A673 (cell line): Measurements from ENCODE around the gene CNNM3. TPM values are rescaled to one million over a fixed set of nuclear protein-coding genes. Genes with fewer than 3 reads are reported as not detected.

Experiments
- BruUV-seq: library from RNA; stranded (reverse); fragments of 400-500 nt; replicated peaks from 2 replicates; lab custom pipeline; 2021; lab: Mats Ljungman, UMichigan
- CTCF ChIA-PET: fragments of 300-600 bp; sonication (Branson Sonifier 250); formaldehyde crosslinking; loops from one replicate; lab custom pipeline; 2022; ENCODE audit warnings: antibody characterized with exemption; lab: Charles Lee
- POLR2A ChIA-PET: fragments of 300-600 bp; sonication (Branson Sonifier 250); formaldehyde crosslinking; loops from one replicate; lab custom pipeline; 2022; ENCODE audit warnings: antibody characterized with exemption; ENCODE audit not compliant: low non-redundant PET; lab: Charles Lee
- DNase-seq: peaks from one replicate; pipeline ENCODE4 v3.0.0-alpha.2; 2015; ENCODE audit warnings: low spot score
- H3K27ac ChIP-seq: fragments of 200-600 bp; sonication (generic); 2 replicates; pipeline ENCODE4 v1.5.1; 2016; ENCODE audit warnings: mixed run types, low read depth, mild to moderate bottlenecking, mixed read lengths, antibody characterized with exemption, low read length; ENCODE audit not compliant: poor library complexity, severe bottlenecking
- H3K27me3 ChIP-seq: fragments of 200-600 bp; sonication (generic); replicated peaks from 2 replicates; pipeline ENCODE4 v1.6.1; 2017; ENCODE audit warnings: mixed run types, low read depth, mild to moderate bottlenecking, mixed read lengths, antibody characterized with exemption, low read length; ENCODE audit not compliant: insufficient read depth, poor library complexity
- H3K36me3 ChIP-seq: fragments of 200-600 bp; sonication (generic); 2 replicates; pipeline ENCODE4 v1.6.1; 2016; ENCODE audit warnings: mixed run types, mild to moderate bottlenecking, mixed read lengths, antibody characterized with exemption, low read length; ENCODE audit not compliant: insufficient read depth, poor library complexity, severe bottlenecking
- H3K4me1 ChIP-seq: fragments of 200-600 bp; sonication (generic); 2 replicates; pipeline ENCODE4 v1.6.1; 2017; ENCODE audit warnings: mixed run types, mild to moderate bottlenecking, mixed read lengths, antibody characterized with exemption, low read length; ENCODE audit not compliant: insufficient read depth, poor library complexity, severe bottlenecking
- H3K4me3 ChIP-seq: fragments of 200-600 bp; sonication (generic); 2 replicates; pipeline ENCODE4 v1.5.1; 2016; ENCODE audit warnings: low read depth, mixed run types, mild to moderate bottlenecking, mixed read lengths, low read length; ENCODE audit not compliant: poor library complexity, severe bottlenecking
- H3K9me3 ChIP-seq: fragments of 200-600 bp; sonication (generic); 2 replicates; pipeline ENCODE4 v1.6.1; 2016; ENCODE audit warnings: mixed run types, low read depth, mild to moderate bottlenecking, mixed read lengths, antibody characterized with exemption, low read length; ENCODE audit not compliant: poor library complexity, severe bottlenecking
- EZH2 ChIP-seq: fragments of 200-600 bp; sonication (generic); IDR thresholded peaks from 2 replicates; pipeline ENCODE4 v1.6.1; 2017; ENCODE audit warnings: borderline replicate concordance, low read depth, mild to moderate bottlenecking, mixed read lengths, antibody characterized with exemption, low read length; ENCODE audit not compliant: poor library complexity, severe bottlenecking
- intact Hi-C: fragments of 100-400 bp; cut with micrococcal nuclease; formaldehyde crosslinking; loops from one replicate; pipeline ENCODE4 v1.10.0; 2022; ENCODE audit not compliant: unreplicated experiment
- total RNA-seq: library from RNA; stranded (reverse); gene quantifications from 2 replicates; pipeline ENCODE4 v1.2.3, GENCODE V29; 2021
- TF ChIP-seq, protein P1 (sequence below): fragments of 300-800, 200-600 bp; sonication (generic); conservative IDR thresholded peaks from 2 replicates; pipeline ENCODE4 v1.5.1; 2017; ENCODE audit warnings: low read depth, mild to moderate bottlenecking, antibody characterized with exemption, low read length, moderate library complexity, mixed read lengths

CNNM3 gene
- total RNA-seq, 1 experiment from 2014 or later, result 20.9 TPM

DNA sequence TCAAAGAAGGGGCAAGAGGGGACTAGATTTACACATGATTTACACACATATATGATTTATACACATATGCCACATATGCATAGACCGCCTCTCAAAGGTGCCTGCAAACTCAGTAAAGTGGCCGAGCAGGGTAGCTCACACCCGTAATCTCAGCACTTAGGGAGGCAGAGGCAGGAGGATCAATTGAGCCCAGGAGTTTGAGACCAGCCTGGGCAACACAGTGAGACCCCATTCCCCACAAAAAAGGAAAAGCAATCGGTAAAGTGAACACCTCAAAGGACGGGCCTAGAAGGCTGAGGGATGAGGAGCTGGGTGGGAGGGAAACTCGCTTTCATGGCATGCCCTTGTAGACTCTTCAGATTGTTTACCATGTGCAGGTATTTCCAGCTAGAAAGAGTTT lies 36.6 kb downstream of the CNNM3 start:
- DNase-seq, result no peak
- Histone ChIP-seq H3K4me1 (peaks cover 3% of the 10 kb centered on the region), H3K4me3 (no peak overlapping the region), H3K36me3 (peaks cover 40% of the 10 kb centered on the region), H3K9me3 (no peaks in the 10 kb centered on the region), H3K27me3 (no peaks in the 10 kb centered on the region), H3K27ac (no peak overlapping the region)
- intact Hi-C loops, result no loop called here
- no TSS peak for BruUV-seq
- CTCF ChIA-PET, result no interaction called here
- no peak for TF ChIP-seq EZH2
- TF ChIP-seq, protein P1, sequence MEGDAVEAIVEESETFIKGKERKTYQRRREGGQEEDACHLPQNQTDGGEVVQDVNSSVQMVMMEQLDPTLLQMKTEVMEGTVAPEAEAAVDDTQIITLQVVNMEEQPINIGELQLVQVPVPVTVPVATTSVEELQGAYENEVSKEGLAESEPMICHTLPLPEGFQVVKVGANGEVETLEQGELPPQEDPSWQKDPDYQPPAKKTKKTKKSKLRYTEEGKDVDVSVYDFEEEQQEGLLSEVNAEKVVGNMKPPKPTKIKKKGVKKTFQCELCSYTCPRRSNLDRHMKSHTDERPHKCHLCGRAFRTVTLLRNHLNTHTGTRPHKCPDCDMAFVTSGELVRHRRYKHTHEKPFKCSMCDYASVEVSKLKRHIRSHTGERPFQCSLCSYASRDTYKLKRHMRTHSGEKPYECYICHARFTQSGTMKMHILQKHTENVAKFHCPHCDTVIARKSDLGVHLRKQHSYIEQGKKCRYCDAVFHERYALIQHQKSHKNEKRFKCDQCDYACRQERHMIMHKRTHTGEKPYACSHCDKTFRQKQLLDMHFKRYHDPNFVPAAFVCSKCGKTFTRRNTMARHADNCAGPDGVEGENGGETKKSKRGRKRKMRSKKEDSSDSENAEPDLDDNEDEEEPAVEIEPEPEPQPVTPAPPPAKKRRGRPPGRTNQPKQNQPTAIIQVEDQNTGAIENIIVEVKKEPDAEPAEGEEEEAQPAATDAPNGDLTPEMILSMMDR, result no peak
- POLR2A ChIA-PET, result no interaction called here

GRCh38 chr2:96853321-96853720 lies 37.3 kb downstream of the CNNM3 start:
- no TSS peak for BruUV-seq
- peaks cover 3% of the 10 kb centered on the region for H3K4me1 ChIP-seq
- POLR2A ChIA-PET, result no interaction called here

GRCh38 chr2:96856776-96857666 lies 41.0 kb downstream of the CNNM3 start:
- ChIA-PET CTCF (interaction anchor here (0.5 to 2.0 kb wide), 10 partner anchors 12 to 461 kb away, joined by 3 to 24 read pairs (median 3); no protein-coding TSS in a partner anchor), POLR2A (no interaction called here)
- peak; percentile 30 for DNase-seq
- Histone ChIP-seq H3K4me3 (peak overlapping the region; percentile 66), H3K9me3 (no peaks in the 10 kb centered on the region), H3K4me1 (peaks cover 10% of the 10 kb centered on the region), H3K27me3 (no peaks in the 10 kb centered on the region), H3K27ac (peak overlapping the region; percentile 78), H3K36me3 (peaks cover 34% of the 10 kb centered on the region)
- intact Hi-C loops, result loop anchor here (5.0 kb wide), 1 partner anchor 255 kb away; the partner anchor contains the start of gene ANKRD36
- BruUV-seq, result TSS peak; percentile 25
- TF ChIP-seq, protein P1, result no peak
- TF ChIP-seq EZH2, result no peak

More at GRCh38 chr2:96853321-96853720, 37.3 kb downstream of the CNNM3 start:
- CTCF ChIA-PET, result no interaction called here
- H3K27ac ChIP-seq, result no peak overlapping the region
- TF ChIP-seq, protein P1, result no peak
- TF ChIP-seq EZH2, result no peak
- no peaks in the 10 kb centered on the region for H3K9me3 ChIP-seq
- no peak for DNase-seq
- no peaks in the 10 kb centered on the region for H3K27me3 ChIP-seq
- no peak overlapping the region for H3K4me3 ChIP-seq
- H3K36me3 ChIP-seq, result peaks cover 33% of the 10 kb centered on the region
- intact Hi-C loops, result no loop called here
